IPS-NIHi7 (cell line): ENCODE data around the gene TBK1.

ENCODE experiments used
- DNase-seq: peaks from one replicate; pipeline ENCODE4 v3.0.0; 2012; ENCODE audit warnings: mixed read lengths; ENCODE audit errors: extremely low spot score

TBK1 gene

DNA sequence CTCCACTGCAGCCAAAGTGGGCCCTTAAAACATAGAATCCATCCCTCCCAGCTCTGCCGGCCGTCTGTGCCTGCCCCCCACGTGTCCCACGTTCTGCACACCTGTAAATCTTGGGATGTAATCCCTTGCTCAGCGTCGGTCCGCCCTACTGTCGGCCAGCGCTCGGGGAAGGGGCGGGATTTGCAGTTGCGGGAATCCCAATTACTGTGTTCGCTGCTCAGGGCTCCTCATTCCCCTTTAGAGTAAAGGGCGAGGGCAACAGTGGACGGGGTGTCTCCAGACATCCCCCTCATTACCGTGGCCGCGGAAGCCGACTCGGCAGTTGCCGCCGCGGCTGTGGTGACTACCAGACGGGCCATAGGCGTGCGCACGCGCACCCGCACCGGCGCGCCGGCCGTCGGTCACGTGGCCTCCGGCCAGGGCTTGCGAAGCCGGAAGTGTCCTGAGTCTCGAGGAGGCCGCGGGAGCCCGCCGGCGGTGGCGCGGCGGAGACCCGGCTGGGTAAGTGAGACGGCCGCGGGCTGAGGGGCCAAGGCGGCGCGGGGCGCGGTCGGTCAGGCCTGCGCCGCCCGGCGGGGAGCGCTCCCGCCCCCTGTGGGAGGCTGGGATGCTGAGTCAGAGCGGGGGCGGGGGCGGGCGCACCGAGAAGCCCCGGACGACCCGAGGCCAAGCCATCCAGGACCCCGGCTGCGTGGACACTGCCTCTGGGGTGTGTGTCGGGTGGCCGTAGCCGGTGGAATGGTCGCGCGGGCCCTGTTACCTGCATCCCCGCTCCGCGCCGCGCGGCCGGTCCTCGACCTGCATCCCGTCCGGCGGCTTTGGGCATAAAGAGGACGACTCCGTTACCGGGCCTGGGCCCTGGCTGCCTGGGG, at the start of gene TBK1:
TSS of gene TBK1 (plus strand) at position 434 of the 872 bp plus-strand sequence. CDS start 3,751 bp downstream, outside the sequence.
- peak; percentile 93 for DNase-seq

DNA sequence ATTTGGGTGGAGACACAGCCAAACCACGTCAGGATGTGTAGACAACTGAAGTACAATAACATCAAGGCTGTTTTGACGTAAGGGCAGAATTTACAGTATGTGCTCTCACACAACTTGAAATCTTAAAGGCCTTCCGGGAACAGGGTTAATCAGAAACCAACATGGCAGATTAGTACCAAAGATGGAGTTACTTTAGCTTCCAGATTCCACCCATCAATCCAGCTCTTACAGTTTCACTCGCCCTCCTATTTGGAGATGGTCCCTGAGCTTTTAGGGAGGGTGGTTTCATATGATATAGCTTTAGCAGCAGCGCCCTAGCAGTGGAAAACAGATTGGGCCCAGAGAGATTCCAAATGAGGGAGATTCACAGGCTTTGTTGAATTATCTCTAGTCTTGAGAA, 49.7 kb upstream of the TBK1 start:
- DNase-seq = no peak

DNA sequence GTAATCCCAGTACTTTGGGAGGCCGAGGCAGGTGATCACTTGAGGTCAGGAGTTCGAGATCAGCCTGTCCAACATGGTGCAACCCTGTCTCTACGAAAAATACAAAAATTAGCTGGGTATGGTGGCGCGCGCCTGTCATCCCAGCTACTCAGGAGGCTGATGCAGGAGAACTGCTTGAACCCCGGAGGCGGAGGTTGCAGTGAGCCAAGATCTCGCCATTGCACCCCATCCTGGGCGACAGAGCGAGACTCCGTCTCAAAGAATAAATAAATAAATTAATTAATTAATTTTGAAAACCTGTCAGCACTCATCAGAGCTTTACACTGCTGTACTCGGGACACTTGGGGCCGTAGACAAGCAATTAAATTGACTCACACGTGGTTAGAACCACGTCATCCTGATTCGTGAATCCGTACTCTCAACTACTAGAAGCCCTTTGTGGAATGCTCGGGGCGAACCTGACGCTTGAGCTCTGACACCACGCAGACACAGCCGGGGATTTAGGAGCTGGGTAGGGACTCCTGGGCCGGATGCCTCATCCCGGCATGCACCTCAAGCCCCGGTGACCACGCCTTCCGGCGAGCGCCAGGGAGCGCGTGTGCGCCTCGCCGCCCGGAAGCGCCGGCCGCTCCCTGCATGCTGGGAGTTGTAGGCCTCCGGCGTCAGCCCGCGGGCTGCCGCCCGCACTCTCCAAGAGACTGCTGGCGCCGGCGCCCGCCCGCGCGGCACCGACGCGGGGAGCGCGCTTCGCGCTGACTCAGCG, 48.0 kb upstream of the TBK1 start, which contains the start of gene XPOT:
TSS of gene XPOT (plus strand) at position 686 of the 763 bp plus-strand sequence. CDS start 5,644 bp downstream, outside the sequence.
- DNase-seq = peak; percentile 98

DNA sequence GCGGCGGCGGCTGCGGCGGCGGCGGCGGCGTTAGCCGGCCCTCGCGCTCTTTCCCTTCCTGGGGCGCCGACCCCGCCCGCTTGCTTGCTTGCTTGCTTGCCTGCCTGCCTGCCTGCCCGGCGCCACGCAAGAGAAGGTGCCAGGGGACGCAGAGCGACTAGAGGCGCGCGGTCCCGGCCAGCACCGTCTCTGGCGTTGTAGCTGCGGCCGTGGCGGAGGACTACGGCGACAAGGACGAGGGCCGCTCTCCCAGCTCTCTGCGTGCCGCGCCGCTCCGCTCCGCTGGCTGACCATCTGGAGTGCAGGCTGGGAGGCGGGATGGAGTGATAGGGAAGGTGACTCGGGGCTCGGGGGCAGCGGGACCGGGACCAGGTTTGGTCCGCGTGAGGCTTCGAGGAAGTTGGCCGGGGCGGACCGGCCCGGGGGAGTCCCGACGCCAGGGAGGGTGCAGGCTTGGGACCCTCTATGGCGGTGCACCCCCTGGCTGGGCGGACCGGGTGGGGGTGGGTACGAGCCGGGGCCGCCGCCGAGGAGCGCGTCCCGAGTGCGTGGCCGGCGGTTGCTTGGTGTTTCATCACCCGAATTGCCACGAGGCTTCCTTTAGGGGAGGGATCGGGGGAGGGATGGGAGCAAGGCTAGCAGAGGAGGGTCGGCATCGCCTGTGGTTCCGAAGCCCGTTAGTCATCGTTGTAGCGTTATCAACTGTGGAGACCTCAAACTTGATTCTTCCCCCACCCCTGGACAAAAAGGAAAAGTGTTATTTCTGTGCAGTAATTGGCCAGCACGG, 47.3 kb upstream of the TBK1 start:
- peak; percentile 41 for DNase-seq

DNA sequence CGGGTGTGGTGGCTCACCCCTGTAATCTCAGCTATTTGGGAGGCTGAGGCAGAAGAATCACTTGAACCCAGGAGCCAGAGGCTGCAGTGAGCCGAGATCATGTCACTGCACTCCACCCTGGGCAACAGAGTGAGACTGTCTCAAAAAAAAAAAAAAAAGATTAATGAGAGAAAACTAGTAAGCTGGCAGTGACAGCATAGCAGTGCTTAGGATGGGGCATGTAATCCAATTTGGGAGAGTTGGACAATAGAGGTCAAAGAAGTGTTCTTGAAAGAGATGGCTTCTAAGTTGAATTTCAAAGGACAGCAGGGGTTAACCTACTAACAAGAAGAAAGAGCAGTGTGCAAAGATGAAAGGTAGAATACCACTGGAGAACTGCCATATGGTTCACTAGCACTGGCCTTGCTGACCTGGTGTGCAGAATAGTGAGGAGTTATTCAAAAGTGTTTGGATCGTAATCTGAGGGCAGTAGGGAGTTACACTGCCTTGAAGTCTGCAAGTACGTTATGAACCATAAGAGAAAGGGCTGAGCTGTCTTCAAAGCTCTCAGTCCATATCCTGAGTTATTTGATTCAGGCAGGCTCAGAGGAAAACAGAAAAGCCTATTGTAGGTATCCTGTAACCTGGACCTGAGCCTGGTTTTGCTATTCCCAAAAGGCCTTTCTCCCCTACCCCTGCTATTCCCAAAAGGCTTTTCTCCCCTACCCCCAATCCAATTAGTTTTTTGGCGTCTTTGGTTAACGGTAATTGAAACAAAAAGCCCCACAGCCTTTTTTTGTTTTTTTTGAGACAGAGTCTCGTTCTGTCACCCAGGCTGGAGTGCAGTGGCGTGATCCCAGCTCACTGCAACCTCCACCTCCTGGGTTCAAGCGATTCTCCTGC, 44.3 kb upstream of the TBK1 start:
- no peak for DNase-seq

DNA sequence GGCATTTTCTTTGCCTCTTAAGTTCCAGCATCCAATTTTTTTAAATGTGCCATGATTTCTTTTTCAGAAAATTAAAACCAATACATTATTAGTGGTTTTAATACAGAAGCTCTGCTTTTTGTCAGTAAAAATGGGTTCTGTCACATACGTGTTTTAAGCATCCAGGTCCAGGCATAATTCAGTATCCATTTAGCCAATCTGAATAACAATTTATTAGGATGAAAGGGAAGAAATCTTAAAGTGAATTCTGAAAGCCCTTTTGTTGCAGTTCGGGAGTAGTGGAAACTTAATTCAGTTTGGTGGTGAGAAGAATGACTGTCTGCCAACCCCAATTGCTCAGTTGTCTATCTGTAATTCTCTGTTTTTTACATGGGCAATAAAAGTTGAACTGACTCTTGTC, 40.5 kb upstream of the TBK1 start:
- DNase-seq = no peak

DNA sequence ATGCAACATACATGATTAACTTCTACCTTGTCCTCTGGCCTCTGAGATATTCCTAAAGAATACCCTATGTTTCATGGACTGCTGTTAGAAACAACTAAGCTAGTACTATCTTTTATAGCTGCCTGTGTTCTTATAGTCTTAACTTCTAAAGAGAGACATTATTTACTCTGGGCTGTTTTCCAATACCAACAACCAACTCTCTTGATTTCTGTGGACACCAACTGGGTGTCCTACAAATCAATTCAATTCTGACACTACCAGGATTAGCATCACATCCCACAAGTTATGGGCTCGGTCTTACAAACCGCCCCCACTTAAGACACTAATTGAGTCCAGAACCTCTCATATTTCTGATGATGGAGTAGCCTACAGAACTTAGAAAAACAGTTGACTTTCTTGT, 39.5 kb upstream of the TBK1 start:
- no peak for DNase-seq

DNA sequence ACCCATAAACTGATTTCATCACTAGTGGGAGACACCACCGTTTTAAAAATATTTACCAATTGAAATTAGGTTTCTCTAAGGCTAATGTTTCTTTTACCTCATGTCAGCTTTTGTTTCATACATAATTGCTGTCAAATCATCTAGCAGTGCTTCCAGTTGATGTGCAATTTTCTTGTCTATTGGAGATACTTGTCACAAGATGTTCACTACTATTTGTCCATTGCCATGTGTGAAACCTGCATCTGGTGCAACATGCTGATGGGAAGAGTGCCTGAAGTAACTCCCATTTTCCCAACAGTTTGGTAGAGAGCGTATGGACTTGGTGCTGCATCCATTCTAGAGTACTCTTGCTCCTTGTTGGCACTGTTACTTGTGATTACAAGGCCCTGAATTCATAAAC, 38.0 kb upstream of the TBK1 start:
- DNase-seq = no peak

DNA sequence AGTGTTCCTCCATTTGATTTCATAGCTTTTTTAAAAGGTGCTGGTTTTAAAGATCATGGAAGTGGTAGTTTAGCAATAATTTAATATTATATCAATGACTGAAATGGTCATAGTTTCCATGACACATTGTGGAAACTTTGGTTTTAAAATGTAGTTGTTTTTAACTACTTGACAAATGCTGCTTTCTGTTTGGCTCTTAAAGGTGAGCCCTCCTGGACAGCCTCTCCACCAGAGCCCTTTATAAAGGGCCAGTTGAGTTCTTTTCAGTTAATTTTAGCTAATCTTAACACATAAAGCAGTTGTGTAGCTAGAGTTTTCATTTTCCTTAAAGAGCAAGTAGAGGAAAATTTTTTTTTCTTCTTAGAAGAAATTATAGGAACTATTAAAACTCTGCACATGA, 33.7 kb upstream of the TBK1 start:
- DNase-seq = no peak

DNA sequence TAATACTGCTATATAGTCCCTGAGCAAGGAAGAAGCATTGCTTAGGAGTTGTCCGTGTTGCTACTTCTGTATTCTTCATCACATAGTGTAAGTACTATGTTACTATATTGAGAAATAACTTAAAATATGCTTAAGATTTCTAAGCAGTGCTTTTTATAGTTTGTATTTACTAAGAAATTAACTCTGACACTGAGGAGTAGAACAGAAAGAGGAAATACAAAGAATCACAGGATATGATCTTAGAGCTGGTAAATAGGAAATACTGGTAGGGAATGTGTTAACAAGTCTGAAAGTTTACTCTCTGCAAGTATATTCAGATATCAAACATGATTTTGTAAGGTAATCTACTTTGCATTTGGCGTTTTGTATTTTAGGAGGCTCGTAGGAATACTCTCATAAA, 32.2 kb upstream of the TBK1 start:
- DNase-seq = no peak

DNA sequence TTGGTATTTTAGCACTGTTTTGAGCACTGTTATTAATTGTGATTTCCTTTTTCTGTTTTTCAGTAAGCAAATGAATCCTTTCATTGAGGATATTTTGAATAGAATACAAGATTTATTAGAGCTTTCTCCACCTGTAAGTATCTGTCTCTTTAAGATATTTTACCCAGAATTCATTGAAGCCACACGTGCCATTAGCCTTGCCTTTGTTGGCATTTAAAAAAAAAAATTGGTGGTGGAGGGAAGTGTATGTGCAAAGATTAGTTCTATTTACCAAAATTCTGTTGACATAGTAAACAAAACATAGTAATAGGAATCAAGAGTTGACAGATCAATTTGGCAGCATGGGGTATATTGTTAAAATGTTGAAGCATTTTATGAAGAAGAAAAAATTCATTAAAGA, 23.9 kb upstream of the TBK1 start:
- DNase-seq = no peak

DNA sequence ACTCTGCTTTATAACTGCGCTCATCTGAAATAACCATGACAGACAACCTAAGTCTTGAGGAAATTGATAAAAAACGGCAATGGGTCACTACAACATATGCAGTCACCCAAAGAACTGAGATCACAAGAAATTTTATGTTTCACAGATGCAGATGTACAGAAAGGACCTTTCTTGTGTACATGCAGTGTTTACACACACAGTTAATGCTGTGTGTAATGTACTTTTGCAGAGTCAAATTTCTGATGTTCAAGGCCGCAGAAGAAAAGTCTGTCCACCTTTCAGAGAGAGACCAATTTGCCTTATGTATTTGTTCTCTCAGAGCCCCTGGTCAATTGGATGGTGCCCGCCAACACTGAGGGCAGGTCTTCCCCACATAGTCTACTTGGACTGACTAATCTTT, 23.0 kb upstream of the TBK1 start:
- no peak for DNase-seq

DNA sequence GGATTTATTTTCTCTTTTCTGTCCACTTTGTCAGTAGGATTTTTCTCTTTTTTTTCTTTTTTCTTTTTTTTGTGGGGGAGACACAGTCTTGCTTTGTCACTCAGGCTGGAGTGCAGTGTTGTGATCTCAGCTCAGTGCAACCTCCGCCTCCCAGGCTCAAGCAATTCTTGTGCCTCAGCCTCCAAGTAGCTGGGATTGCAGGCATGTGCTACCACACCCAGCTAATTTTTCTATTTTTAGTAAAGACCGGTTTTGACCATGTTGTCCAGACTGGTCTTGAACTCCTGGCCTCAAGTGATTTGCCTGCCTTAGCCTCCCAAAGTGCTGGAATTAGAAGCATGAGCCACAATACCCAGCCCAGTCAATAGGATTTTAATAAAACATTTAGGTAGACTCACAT, 21.0 kb upstream of the TBK1 start:
- no peak for DNase-seq

DNA sequence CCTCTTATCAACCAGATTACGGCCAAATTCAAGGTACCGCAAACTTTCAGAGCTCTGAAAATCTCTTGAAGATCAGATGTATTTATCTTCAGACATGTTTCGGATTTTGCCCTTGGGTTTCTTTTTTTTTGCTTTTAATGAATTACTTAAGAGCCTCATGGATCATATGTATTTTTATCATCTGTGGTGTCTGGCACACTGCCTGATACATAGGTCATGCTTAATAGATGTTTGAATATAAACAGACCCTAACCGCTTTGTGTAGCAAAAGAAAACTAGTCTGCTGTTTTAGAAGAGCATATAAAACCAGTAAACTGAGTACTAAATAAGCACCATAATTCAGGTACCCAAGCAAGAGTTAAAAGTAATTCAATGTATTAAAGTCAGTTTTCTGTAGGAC, 20.1 kb upstream of the TBK1 start:
- no peak for DNase-seq

DNA sequence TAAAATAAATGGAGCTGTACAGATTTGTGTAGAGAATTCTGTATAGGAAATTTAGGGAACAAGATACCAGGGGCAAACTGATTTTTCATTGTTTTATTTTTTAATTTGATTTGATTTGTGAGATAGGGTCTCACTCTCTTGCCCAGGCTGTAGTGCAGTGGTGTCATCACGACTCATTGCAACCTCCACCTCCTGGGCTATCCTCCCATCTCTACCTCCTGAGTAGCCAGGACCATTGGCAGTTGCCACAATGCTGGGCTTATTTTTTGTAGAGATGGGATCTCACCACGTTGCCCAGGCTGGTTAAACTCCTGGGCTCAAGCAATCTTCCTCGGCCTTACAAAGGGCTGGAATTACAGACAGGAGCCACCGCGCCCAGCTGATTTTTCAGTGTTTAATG, 18.0 kb upstream of the TBK1 start:
- no peak for DNase-seq

DNA sequence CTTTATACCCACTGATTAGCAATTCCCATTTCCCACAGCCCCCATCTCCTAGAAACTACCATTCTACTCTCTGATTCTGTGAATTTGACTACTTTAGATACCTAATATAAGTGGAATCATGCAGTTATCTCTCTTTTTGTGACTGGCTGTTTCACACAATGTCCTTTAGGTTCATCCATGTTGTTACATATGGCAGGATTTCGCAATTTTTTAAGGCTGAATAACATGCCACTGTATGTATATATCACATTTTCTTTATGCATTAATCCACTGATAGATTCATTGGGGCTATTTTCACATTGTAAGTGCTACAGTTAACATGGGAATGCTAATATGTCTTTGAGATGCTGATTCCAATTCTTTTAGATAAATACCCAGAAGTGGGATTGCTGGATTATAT, 11.8 kb upstream of the TBK1 start:
- DNase-seq = no peak

DNA sequence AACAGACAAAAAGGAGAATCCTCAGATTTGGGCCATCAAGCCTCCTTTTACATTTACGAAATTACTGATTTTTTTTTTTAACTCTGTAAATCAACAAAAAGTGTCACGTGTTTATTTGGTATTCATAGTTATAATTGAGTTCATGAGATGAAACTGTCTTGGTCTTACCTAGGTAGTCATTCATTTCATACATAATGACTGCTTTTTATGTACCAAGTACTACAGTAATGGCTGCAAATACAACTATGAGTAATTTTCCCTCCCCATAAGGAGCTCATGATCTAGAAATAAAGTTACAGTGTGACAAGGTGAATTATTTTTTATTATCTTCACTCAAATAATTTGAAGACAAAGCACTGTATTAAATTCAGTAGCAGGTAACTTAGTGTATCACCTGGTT, 6.4 kb upstream of the TBK1 start:
- no peak for DNase-seq

DNA sequence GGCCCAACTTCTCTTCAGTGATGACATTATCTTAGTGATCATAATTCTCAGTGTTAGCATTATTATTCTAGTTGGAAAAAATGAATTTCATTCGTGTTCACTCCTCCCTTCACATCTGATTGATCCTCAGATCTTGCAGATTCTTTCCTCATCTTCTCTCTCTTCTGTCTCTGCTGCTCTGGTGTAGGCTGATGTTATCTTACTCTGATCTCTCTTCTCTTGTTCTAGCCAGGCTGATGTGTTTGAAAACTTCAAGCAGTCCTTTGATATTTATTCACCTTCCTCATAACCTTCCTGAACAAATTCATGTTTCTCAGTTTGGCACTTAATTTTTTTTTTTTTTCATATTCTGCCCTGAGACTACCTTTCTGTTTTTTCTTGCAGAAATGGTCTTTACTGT, 5.6 kb upstream of the TBK1 start:
- no peak for DNase-seq

DNA sequence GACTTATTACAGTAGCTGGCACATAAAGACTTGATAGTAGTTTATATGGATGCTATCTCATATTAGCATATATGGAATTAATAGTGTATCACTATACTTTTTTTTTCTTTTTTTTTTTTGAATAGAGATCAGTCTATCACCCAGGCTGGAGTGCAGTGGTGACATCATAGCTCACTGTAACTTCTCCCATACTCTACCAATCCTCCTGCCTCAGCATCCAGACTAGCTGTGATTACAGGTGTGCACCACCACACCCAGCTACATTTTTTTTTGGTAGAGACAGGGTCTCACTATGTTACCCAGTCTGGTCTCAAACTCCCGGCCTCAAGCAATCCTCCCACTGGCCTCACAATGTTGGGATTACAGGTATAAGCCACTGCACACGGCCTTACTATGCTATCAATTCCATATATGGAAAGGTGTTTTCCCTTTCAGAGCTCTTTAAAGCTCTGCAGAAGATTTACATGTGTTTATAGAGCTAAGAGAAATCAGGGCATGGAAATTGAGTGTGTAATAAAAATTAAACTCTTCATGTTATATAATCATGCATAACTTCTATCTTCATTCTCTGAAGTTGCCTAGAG, 1.8 kb upstream of the TBK1 start:
- no peak for DNase-seq

DNA sequence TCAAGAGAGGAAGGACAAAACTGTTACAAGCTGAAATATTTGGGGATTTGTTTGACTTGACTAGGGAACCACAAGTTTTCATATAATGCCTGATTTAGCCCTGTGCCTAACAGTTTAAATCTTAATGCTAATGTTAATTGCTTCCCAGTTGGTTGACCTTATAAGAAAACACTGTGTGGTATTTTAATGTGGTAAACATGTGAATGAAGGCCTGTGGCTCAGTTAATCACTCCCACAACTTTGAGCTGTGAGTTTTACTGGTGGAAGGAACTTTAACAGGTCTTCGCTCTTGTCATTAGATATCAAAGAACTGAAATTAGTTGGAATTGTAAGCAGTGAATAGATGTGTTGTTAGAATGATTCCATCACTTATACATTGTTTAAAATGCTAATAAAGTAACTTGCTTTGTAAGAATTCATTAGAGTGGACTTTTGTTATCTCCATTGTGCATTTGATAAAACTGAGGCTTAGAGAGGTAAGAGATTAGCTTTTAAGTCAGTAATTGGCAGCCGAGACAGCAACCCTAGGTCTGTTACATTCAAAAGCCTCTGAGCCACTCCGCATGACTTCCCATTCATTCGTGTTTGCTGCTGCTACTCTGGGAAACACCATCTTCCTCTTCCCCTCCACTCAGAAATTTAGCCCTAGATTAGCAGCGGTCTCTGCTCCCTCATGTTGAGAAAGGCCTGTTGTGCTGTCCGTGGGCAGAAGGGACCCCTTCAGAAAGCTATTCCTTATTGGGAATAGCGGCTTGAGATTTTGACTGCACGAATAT, 1.0 kb upstream of the TBK1 start:
- peak; percentile 22 for DNase-seq
